Endothelial cell of umbilical vein (primary cell): ENCODE measurements around the gene IRAK1BP1. TPM values are rescaled to one million over a fixed set of nuclear protein-coding genes. Genes with fewer than 3 reads are reported as not detected.

ENCODE experiments used
- BruUV-seq: library from RNA; stranded (reverse); fragments of 400-500 nt; replicated peaks from 2 replicates; lab custom pipeline; 2021; lab: Mats Ljungman, UMichigan
- CTCF ChIA-PET: fragments of 300-600, 350-600 bp; sonication (Branson Sonifier 250); formaldehyde crosslinking; loops from one replicate; lab custom pipeline; 2021; ENCODE audit warnings: antibody characterized with exemption, inconsistent platforms; lab: Charles Lee
- POLR2A ChIA-PET: fragments of 300-600, 350-600 bp; sonication (Branson Sonifier 250); formaldehyde crosslinking; loops from one replicate; lab custom pipeline; 2021; ENCODE audit warnings: antibody characterized with exemption, inconsistent platforms; lab: Charles Lee
- DNase-seq: peaks from one replicate; pipeline ENCODE4 v3.0.0-alpha.2; 2011; ENCODE audit warnings: low read depth, low spot score
- FAIRE-seq: peaks from 2 replicates; lab custom pipeline; 2011; peaks lifted over from hg19 to GRCh38; lab: Jason Lieb, UNC
- H2AFZ ChIP-seq: 2 replicates; pipeline ENCODE4 v1.6.0; 2012; ENCODE audit warnings: low read depth, low read length, control low read depth, inconsistent platforms
- H3K27ac ChIP-seq: 2 replicates; pipeline ENCODE4 v1.5.1; 2011; ENCODE audit warnings: low read depth, mild to moderate bottlenecking, control low read depth, low read length, moderate library complexity; ENCODE audit not compliant: insufficient read depth
- H3K27me3 ChIP-seq, 2 experiments: 2 replicates each; pipeline versions ENCODE4 v1.6.0 to v1.6.1; 2011; ENCODE audit warnings: low read length in 2 of 2, mixed read lengths in 1 of 2; ENCODE audit not compliant: control insufficient read depth in 2 of 2, insufficient read depth in 2 of 2
- H3K36me3 ChIP-seq, 2 experiments: 2 replicates in 1 of 2; 3 replicates in 1 of 2; pipeline ENCODE4 v1.5.1; 2011; ENCODE audit warnings: low read length in 2 of 2, mild to moderate bottlenecking in 1 of 2, moderate library complexity in 1 of 2; ENCODE audit not compliant: control insufficient read depth in 2 of 2, insufficient read depth in 2 of 2; ENCODE audit errors: extremely low read depth in 1 of 2
- H3K4me1 ChIP-seq: 3 replicates; pipeline ENCODE4 v1.5.1; 2011; ENCODE audit warnings: mild to moderate bottlenecking, low read length; ENCODE audit not compliant: control insufficient read depth, insufficient read depth; ENCODE audit errors: extremely low read depth
- H3K4me2 ChIP-seq: 2 replicates; pipeline ENCODE4 v1.6.1; 2011; ENCODE audit warnings: low read length, control low read depth, mixed read lengths; ENCODE audit not compliant: insufficient read depth
- H3K4me3 ChIP-seq, 3 experiments: fragments of 200-600 bp in 1 of 3; sonication (generic), shearing (Covaris generic) in 1 of 3; replicated peaks in 1 of 3; 2 replicates each; pipeline ENCODE4 v1.5.1; 2011 to 2016; ENCODE audit warnings: control low read depth in 3 of 3, low read length in 3 of 3, mild to moderate bottlenecking in 2 of 3, inconsistent platforms in 1 of 3, low read depth in 1 of 3, moderate library complexity in 1 of 3; ENCODE audit not compliant: insufficient read depth in 1 of 3
- H3K79me2 ChIP-seq: 2 replicates; pipeline ENCODE4 v1.6.0; 2012; ENCODE audit warnings: low read length, inconsistent platforms; ENCODE audit not compliant: control insufficient read depth, insufficient read depth
- H3K9ac ChIP-seq: replicated peaks from 2 replicates; pipeline ENCODE3; 2011; ENCODE audit warnings: low read length, control low read depth; ENCODE audit not compliant: insufficient read depth; ENCODE audit errors: extremely low read depth
- H3K9me1 ChIP-seq: replicated peaks from 3 replicates; pipeline ENCODE4 v1.6.0; 2011; ENCODE audit warnings: mild to moderate bottlenecking, low read length; ENCODE audit not compliant: control insufficient read depth, insufficient read depth; ENCODE audit errors: extremely low read depth
- H3K9me3 ChIP-seq: replicated peaks from 2 replicates; pipeline ENCODE4 v1.5.1; 2012; ENCODE audit warnings: low read length, inconsistent platforms; ENCODE audit not compliant: control insufficient read depth, insufficient read depth
- H4K20me1 ChIP-seq: replicated peaks from 2 replicates; pipeline ENCODE3; 2011; ENCODE audit warnings: mild to moderate bottlenecking, low read length; ENCODE audit not compliant: control insufficient read depth, insufficient read depth; ENCODE audit errors: extremely low read depth
- EZH2 ChIP-seq: IDR thresholded peaks from 2 replicates; pipeline ENCODE4 v1.6.1; 2012; ENCODE audit warnings: borderline replicate concordance, low read depth, mild to moderate bottlenecking, moderate library complexity, low read length, inconsistent platforms; ENCODE audit not compliant: severe bottlenecking
- FOS ChIP-seq: IDR thresholded peaks from 2 replicates; pipeline ENCODE4 v1.6.1; 2011; ENCODE audit warnings: mild to moderate bottlenecking, low read length, moderate library complexity, borderline replicate concordance; ENCODE audit not compliant: insufficient read depth
- GATA2 ChIP-seq: IDR thresholded peaks from 2 replicates; pipeline ENCODE4 v1.7.0; 2011; ENCODE audit warnings: low read depth, mild to moderate bottlenecking, moderate library complexity, mixed read lengths, low read length; ENCODE audit not compliant: insufficient read length, insufficient read depth
- JUN ChIP-seq: IDR thresholded peaks from 2 replicates; pipeline ENCODE4 v1.6.1; 2011; ENCODE audit warnings: borderline replicate concordance, low read depth; ENCODE audit not compliant: insufficient read length, insufficient read depth
- MAX ChIP-seq: IDR thresholded peaks from 2 replicates; pipeline ENCODE4 v1.6.1; 2011; ENCODE audit not compliant: insufficient read depth, insufficient read length
- MYC ChIP-seq: IDR thresholded peaks from one replicate; pipeline ENCODE4 v1.6.1; 2011; ENCODE audit warnings: mild to moderate bottlenecking, low read depth, low read length
- POLR2A ChIP-seq: IDR thresholded peaks from 2 replicates; pipeline ENCODE4 v1.6.1; 2012; ENCODE audit warnings: low read depth, mild to moderate bottlenecking, control low read depth, low read length
- POLR2AphosphoS5 ChIP-seq: IDR thresholded peaks from 2 replicates; pipeline ENCODE4 v1.6.1; 2012; ENCODE audit warnings: low read depth, mild to moderate bottlenecking, control low read depth, low read length, moderate library complexity; ENCODE audit not compliant: insufficient read depth
- dilution Hi-C: fragments of 300-500 bp; cut with MboI; formaldehyde crosslinking; loops from one replicate; pipeline ENCODE4 v1.15.0; 2019; ENCODE audit warnings: low sequenced_read_pairs; ENCODE audit not compliant: extremely low pct_ligation_motif_present
- intact Hi-C: fragments of 100-400 bp; cut with micrococcal nuclease; formaldehyde crosslinking; loops from one replicate; pipeline ENCODE4 v1.10.0; 2022
- polyA plus RNA-seq, 4 experiments: library from polyadenylated mRNA; depleted of rRNA in 3 of 4; stranded (reverse) in 3 of 4; unstranded in 1 of 4; fragments of >200 nt; gene quantifications; 2 replicates each; pipeline versions ENCODE4 v1.2.1 to v1.2.3, GENCODE V29; 2011 to 2012; ENCODE audit warnings: missing spikeins in 1 of 4
- total RNA-seq: library from RNA; stranded (reverse); gene quantifications from 2 replicates; pipeline ENCODE4 v1.2.3, GENCODE V29; 2021
- TF ChIP-seq, protein P1 (sequence below), 2 donors: IDR thresholded peaks; 1 replicate in 1 of 2; 2 replicates in 1 of 2; pipeline ENCODE4 v1.5.1; 2011; ENCODE audit warnings: low read length in 2 of 2, mild to moderate bottlenecking in 2 of 2, moderate library complexity in 2 of 2, control low read depth in 1 of 2, inconsistent platforms in 1 of 2, low read depth in 1 of 2; ENCODE audit not compliant: insufficient read depth in 1 of 2; ENCODE audit errors: extremely low read depth in 1 of 2

Gene IRAK1BP1
- total and polyA plus RNA-seq, 2 donors (not counting 3 experiments of a cell fraction or from before 2014, with no cell fraction given) = 1.8 to 3.0 TPM

DNA sequence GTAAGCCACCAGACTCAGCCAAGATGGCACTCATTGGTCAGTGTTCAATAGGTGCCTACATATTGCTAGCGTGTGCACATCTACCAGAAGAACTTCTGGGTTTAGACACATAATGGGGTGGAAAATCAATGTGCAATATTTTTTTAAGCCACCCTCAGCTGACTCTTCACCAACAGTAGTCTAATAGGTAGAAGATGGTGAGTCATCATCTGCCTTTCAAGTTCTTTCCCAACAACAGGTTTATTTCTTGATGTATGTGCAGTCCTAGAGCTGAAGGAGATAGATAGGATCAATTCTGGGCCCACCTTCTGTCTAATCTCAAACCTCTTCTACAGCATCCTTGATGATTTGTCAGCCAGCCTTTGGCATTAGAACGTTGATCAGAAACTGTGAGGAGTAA lies 41.3 kb downstream of the IRAK1BP1 start:
- Histone ChIP-seq H3K4me3 (no peak overlapping the region), H3K4me1 (peaks cover 8% of the 10 kb centered on the region), H3K27ac (no peak overlapping the region), H3K9ac (no peak overlapping the region), H2AFZ (no peak overlapping the region), H3K36me3 (no peaks in the 10 kb centered on the region), H3K27me3 (no peaks in the 10 kb centered on the region), H4K20me1 (no peaks in the 10 kb centered on the region), H3K9me1 (no peaks in the 10 kb centered on the region), H3K79me2 (no peaks in the 10 kb centered on the region), H3K4me2 (no peak overlapping the region), H3K9me3 (no peaks in the 10 kb centered on the region)
- no peak for DNase-seq
- no peak for FAIRE-seq
- ChIA-PET POLR2A (no interaction called here), CTCF (no interaction called here)
- dilution Hi-C loops (no loop called here), intact Hi-C loops (no loop called here)
- no peak for TF ChIP-seq EZH2
- TF ChIP-seq GATA2 = no peak
- TF ChIP-seq POLR2AphosphoS5 = no peak
- TF ChIP-seq POLR2A = no peak
- TF ChIP-seq MAX = no peak
- no peak for TF ChIP-seq MYC
- TF ChIP-seq FOS = no peak
- TF ChIP-seq, protein P1, sequence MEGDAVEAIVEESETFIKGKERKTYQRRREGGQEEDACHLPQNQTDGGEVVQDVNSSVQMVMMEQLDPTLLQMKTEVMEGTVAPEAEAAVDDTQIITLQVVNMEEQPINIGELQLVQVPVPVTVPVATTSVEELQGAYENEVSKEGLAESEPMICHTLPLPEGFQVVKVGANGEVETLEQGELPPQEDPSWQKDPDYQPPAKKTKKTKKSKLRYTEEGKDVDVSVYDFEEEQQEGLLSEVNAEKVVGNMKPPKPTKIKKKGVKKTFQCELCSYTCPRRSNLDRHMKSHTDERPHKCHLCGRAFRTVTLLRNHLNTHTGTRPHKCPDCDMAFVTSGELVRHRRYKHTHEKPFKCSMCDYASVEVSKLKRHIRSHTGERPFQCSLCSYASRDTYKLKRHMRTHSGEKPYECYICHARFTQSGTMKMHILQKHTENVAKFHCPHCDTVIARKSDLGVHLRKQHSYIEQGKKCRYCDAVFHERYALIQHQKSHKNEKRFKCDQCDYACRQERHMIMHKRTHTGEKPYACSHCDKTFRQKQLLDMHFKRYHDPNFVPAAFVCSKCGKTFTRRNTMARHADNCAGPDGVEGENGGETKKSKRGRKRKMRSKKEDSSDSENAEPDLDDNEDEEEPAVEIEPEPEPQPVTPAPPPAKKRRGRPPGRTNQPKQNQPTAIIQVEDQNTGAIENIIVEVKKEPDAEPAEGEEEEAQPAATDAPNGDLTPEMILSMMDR (IDR thresholded peaks at IDR 0.05; ENCODE audit: extremely low read depth in 1 of 2, insufficient read depth in 1 of 2, low read depth in 1 of 2, low read length in 2 of 2) = no peak
- TF ChIP-seq JUN = no peak
- no TSS peak for BruUV-seq
